ENCODE data around the gene GOLGA2.

DNA sequence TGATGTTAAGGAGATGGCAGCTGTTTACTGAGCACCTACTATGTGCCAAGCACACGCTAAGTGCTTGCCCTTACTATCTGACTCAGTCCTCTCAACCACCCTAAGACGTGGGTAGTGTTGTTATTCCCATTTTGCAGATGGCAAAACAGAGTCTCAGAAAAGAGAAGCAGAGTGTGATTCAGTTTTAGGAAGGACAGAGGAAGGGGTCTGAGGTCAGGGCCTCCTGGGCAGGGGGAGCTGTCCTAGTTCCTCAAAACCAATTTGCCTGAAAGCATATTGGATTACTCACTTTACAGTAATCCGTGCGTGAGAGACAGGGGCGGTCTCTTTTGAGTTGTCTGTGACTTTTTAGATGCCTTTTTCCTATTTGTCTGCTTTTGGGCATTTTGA lies 49.4 kb downstream of the GOLGA2 start:
- TF ChIP-seq, protein P1, sequence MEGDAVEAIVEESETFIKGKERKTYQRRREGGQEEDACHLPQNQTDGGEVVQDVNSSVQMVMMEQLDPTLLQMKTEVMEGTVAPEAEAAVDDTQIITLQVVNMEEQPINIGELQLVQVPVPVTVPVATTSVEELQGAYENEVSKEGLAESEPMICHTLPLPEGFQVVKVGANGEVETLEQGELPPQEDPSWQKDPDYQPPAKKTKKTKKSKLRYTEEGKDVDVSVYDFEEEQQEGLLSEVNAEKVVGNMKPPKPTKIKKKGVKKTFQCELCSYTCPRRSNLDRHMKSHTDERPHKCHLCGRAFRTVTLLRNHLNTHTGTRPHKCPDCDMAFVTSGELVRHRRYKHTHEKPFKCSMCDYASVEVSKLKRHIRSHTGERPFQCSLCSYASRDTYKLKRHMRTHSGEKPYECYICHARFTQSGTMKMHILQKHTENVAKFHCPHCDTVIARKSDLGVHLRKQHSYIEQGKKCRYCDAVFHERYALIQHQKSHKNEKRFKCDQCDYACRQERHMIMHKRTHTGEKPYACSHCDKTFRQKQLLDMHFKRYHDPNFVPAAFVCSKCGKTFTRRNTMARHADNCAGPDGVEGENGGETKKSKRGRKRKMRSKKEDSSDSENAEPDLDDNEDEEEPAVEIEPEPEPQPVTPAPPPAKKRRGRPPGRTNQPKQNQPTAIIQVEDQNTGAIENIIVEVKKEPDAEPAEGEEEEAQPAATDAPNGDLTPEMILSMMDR (conservative IDR thresholded peaks at IDR 0.05 in 1 of 2, IDR thresholded peaks at IDR 0.05 in 1 of 2; ENCODE audit: low read depth in 1 of 2, low read length in 2 of 2) = no peak
- TF ChIP-seq EZH2 (IDR thresholded peaks at IDR 0.05; ENCODE audit: low read length, missing control alignments) = no peak

Data from fibroblast of lung (primary cell).